Choroid plexus epithelial cell (primary cell): ENCODE measurements around the gene MCM8.

Experiments
- DNase-seq: peaks from one replicate; pipeline ENCODE4 v3.0.0-alpha.2; 2010; ENCODE audit warnings: low read depth
- H3K4me3 ChIP-seq: 2 replicates; pipeline ENCODE4 v1.5.1; 2011; ENCODE audit warnings: low read depth, mild to moderate bottlenecking, control low read depth, low read length, moderate library complexity
- CTCF ChIP-seq: conservative IDR thresholded peaks from 2 replicates; pipeline ENCODE4 v1.5.1; 2011; ENCODE audit warnings: low read depth, mild to moderate bottlenecking, control low read depth, inconsistent platforms, low read length, moderate library complexity

MCM8 gene

GRCh38 chr20:5970381-5970780, 19.9 kb downstream of the MCM8 start:
- TF ChIP-seq CTCF = no peak
- no peak for DNase-seq
- no peak overlapping the region for H3K4me3 ChIP-seq

- no peak for DNase-seq
- TF ChIP-seq CTCF = no peak
- H3K4me3 ChIP-seq = no peak overlapping the region
These were observed 20.8 kb downstream of the MCM8 start for GRCh38 chr20:5971203-5971602.

GRCh38 chr20:5973172-5973571, 22.7 kb downstream of the MCM8 start:
- H3K4me3 ChIP-seq = no peak overlapping the region
- DNase-seq = peak; percentile 89
- no peak for TF ChIP-seq CTCF

- no peak for DNase-seq
These were observed 23.5 kb downstream of the MCM8 start for GRCh38 chr20:5973971-5974370.

GRCh38 chr20:5974531-5974930, 24.1 kb downstream of the MCM8 start:
- H3K4me3 ChIP-seq = no peak overlapping the region
- no peak for TF ChIP-seq CTCF
- DNase-seq = no peak

More at GRCh38 chr20:5973971-5974370, 23.5 kb downstream of the MCM8 start:
- no peak overlapping the region for H3K4me3 ChIP-seq
- TF ChIP-seq CTCF = no peak

GRCh38 chr20:5975778-5976177, 25.3 kb downstream of the MCM8 start:
- DNase-seq = no peak
- TF ChIP-seq CTCF = no peak
- no peak overlapping the region for H3K4me3 ChIP-seq

- DNase-seq = no peak
- TF ChIP-seq CTCF = no peak
- no peak overlapping the region for H3K4me3 ChIP-seq
These were observed 26.8 kb downstream of the MCM8 start for GRCh38 chr20:5977223-5977622.
